Stimulated activated naive CD4-positive, alpha-beta T cell (primary cell): ENCODE measurements around the gene MAGI1.
"Not testable (repeated sequence)": the region's sequence is repeated elsewhere in the genome, so short reads cannot be mapped to it uniquely, and the experiment has no call there.

ENCODE experiments used
- DNase-seq, 6 experiments: peaks; one replicate each; lab custom pipeline; 2025; lab: John Stamatoyannopoulos, UW

The MAGI1 gene

GRCh38 chr3:66038384-66038725, 363 bp downstream of the MAGI1 start:
- DNase-seq, result no peak

GRCh38 chr3:66037986-66038369, 740 bp downstream of the MAGI1 start:
- DNase-seq, result no peak

DNA sequence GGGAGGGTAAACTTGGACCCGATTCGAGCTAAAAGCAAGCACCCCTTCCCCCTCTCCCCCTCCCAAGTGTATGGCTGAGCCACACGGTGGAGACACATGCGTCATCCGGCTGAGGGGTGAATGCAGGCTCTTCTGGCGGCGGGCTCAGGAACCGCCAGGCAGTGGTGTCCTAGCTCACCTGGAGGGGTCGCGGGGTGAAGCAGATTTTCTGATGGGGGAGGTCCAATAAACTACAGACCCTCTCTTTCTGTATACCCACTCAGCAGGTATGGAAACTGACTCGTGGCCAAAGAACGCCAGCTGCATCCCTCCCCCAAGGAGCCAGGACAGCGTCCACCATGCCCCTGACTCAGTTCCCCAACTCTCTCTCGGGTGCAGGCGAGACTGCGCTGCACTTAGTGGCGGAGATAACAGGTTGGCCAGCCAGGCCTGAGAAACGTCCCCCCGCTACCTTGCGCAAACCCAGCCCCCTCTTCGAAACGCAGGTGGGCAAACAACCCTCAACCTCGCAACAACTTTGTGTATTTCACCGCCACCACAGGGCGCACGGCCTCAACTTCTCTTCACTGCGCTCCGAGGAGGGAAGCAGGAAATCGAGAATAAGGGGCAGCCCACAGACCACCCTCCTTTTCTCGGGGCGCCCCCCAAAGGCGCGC, 1.3 kb downstream of the MAGI1 start:
- DNase-seq, result no peak

- no peak for DNase-seq
These were observed 2.1 kb downstream of the MAGI1 start for GRCh38 chr3:66036586-66037148.

GRCh38 chr3:66035763-66036477, 2.8 kb downstream of the MAGI1 start:
- no peak for DNase-seq

DNA sequence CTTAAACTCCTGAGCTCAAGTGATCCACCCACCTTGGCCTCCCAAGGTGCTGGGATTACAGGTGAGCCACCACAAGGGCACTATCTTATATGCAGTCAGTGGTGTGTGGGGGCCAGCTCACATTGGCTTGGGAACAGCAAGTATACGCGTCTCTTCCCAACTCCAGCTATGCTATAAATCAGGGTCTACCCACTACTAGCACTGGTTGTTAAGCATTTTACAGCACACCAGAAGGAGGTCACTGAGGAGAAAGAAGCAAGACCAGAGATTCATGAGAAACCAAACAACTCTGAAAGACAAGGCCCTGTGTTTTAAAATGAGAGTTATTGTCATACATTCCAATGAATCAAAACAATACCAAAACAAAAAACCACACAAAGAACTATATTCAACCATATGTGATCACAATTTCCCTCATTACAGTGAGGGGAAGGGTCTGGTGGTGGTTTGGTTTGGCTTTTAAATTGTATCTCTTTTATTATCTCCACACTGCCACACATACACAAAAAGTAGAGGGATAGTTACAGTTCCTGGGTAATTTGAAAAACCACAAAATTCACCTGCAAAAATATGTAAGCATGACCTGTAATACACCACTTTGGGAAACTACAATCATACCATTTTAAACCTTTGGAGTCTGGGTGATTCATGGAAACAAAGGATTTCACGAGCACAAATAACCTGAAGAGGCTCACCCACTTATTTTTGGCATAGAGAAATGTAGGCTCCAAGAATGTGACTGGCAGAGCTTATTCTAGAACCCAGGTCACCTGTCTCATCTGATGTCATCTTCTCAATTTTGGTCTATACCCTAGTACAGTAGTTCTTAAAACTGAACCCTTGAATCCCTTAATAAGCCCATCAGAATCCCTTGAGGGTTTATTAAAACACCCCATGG, 5.2 kb downstream of the MAGI1 start:
- no peak for DNase-seq

DNA sequence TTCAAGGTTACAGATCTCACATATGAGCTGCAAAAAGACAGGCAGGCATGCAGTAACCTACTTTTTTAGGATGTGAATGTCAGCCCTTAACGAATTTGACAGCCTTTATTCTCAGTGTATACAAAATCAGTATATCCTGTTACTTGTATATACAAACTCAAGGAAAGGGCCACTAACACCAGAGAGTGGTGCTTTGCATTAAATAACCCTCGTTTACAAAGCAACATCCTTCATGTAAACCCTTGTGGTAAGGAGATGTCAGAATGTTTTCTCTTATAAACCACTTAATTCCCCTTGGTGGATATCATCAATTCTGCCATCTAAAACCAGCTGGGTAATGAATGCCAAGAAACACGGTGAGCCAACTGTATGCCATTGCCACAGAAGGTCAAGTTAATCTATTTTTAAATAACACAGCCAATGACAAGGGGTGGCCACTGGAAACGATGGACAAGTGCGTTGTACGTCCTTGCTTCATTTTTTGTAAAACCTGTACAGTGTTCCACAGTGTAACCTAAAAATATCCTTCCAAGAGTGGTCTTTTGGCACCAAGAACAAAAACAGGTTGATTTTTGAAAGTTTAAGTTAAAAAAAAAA, 7.5 kb downstream of the MAGI1 start:
- no peak for DNase-seq

- no peak for DNase-seq
These were observed 9.3 kb downstream of the MAGI1 start for GRCh38 chr3:66029443-66029842.

- no peak for DNase-seq
These were observed 9.7 kb downstream of the MAGI1 start for GRCh38 chr3:66029014-66029413.

DNA sequence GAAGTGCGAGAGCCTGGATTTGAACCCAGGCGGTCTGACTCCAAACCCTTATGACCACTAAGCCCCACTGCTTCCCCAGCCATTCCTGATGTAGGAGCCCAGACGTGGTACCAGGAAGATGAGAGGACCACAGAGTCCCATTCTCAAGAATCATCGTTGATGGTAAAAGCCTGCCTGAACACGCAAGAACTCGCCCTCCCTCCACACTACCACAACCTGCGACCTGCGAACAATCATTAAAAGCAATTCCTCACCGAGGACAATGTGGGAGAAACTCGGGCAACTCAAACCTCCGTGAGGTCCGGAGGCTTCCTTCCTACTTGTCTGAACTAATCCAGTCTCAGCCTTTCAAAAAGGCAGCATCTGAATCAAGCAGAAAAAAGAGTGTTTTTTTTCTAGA, 10.3 kb downstream of the MAGI1 start:
- no peak for DNase-seq

- DNase-seq, result not testable (repeated sequence)
These were observed 11.6 kb downstream of the MAGI1 start for GRCh38 chr3:66027099-66027498.

GRCh38 chr3:66023738-66024385, 14.9 kb downstream of the MAGI1 start:
- DNase-seq, result no peak

DNA sequence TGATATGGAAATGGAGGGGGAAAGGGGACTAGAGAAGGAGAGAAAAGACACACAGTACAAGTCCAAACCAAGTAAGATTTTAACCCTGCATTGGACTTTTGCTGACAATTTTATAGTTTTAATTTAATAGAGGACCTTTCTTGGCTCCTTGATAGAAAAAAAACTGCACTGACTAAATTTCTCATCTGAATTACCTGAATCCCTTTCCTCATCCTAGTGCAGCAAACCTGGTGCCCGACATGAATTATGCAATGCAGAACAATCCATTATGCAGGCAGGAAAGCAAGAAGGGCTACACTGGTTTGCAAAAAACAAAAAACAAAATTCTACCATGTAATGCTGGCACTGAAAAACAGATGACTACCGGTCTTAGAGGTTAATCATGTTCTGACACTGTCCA, 15.5 kb downstream of the MAGI1 start:
- no peak for DNase-seq

- no peak for DNase-seq
These were observed 17.0 kb downstream of the MAGI1 start for GRCh38 chr3:66021731-66022131.

- no peak for DNase-seq
These were observed 18.8 kb downstream of the MAGI1 start for GRCh38 chr3:66019896-66020295.

DNA sequence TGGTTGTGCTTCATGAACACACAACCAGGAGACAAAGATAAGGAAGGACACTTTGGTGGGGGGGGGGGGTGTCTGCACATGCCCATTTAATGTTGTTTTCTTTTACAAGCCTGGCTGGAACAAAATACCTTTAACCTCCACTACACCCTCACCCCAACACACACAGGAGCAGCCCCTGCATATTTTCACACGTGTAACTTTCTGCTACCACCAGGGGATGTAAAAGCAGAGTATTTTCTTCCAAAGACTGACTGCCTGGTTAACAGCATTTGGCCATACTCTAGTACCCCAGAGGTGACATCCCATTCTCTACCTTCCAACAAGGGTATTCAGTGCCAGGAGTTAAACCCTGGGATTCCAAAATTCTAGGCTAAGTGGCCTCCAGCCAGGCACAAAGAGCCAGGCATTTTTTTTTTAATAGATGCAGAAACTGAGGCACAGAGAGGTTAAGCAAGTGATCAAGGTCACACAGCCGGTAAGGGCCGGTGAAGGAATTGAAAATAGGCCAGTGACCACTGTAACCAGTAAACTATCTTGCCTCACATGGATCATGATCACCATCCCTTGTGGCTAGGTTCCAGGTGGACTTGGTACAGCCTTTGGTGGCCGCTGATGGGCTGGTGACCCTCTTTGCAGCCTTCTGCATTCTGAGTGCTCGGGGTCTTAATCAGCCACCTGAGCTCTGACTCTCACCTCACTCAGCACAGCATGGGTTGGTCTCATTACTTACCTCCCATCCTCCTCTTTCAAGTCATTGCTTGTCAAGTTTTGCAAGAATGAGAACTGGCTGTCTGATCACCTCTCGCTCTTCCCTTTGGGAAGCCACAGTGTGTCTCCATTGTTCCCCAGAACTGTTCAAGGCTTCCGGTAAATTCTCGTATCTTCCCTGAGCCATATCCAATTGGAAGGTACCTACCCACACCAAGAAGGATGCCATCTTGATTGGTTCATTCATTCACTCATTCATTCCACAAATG, 20.4 kb downstream of the MAGI1 start:
- DNase-seq, result no peak

- no peak for DNase-seq
These were observed 21.1 kb downstream of the MAGI1 start for GRCh38 chr3:66017591-66017990.

GRCh38 chr3:66017084-66017483, 21.6 kb downstream of the MAGI1 start:
- DNase-seq, result no peak

DNA sequence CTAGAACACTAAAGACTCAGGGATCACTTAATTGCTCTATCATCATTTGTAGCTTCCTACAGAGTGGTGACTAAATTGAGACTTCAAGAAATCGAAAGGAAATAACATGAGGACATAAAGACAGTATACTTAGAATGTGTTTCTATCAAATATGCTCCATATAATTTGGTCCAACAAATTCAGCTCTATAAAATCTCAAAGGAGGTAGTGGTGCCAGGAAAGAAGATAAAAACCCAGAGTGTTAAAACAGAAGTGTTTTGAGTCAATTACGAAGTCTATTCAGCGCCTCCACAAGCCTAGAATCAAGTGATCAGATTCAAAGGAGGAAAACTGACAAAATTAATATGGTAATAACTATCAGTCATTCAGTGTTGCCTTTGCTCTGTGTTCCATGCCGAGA, 22.9 kb downstream of the MAGI1 start:
- no peak for DNase-seq

- DNase-seq, result no peak
These were observed 24.1 kb downstream of the MAGI1 start for GRCh38 chr3:66014651-66015050.

GRCh38 chr3:66014056-66014455, 24.7 kb downstream of the MAGI1 start:
- DNase-seq, result no peak
